Suppressor macrophage treated with lipopolysaccharide for 1 hour (primary cell): ENCODE results near the gene PHACTR2.

Experiments
- DNase-seq, 3 donors: peaks; one replicate each; pipeline ENCODE4 v3.0.0-alpha.2; 2020 to 2022

PHACTR2 gene

DNA sequence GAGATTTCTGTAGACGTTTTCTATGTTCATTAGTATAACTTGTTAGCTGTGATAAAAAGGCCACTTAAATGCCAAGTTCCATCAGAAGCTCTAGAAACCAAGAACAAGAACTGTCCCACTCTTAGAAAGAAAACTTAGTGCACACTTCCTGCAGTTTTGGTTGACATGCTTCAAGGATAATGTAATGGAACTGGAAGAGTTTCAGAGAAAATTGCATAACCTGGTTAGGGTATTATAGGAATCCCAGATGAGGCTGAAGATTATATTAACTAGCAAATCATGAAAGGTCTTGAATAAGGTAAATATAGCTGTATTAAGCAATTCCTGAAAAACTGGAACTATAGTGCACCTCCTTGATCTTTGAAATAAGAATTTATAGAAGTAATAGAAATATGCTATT is 1.8 kb upstream of the PHACTR2 start:
- DNase-seq: no peak

DNA sequence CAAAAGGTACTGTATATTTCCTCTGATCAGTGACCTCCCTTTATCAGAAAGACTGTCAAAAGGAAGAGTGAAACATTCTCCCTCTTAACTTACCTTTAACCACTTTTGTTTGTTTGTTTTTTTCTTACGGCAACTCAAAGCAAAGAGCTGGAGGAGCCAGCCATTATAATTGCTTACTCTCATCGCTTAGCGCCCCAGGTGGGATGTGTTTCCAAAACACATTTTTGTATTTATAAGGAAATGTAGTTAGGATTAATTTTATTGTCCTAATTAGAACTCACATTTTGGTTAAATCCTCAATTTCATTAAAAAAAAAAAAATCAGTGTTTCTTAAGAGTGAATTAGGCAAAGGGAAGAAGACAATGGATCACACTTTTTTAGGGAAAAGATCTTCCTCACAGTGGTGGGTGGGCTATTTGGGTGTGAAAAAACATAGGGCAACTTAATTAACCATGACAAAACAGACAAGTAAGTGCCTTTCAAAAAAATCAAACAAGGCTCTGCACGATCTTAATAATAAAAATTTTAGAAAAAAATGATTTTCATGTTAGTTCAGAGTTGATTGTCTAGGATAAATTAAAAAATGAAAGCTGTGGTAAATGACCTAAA is 1.2 kb upstream of the PHACTR2 start:
- DNase-seq: no peak

DNA sequence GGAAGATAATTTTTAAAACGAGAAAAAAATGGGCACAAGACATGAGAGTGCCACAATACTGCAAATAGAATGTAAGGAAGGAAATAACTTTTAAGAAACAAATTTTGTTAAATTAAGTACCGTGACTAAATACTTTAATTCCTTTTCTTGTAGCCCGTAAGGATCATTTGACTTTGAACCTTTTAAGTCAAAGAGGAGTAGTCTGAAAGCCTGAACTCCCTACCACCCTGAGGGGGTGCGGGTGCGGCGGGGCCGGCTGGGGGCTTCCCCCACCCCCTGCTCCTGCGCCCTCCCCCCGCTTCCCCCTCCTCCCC is 231 bp upstream of the PHACTR2 start:
- peak in 1 of 3 donors; percentile 79 for DNase-seq

DNA sequence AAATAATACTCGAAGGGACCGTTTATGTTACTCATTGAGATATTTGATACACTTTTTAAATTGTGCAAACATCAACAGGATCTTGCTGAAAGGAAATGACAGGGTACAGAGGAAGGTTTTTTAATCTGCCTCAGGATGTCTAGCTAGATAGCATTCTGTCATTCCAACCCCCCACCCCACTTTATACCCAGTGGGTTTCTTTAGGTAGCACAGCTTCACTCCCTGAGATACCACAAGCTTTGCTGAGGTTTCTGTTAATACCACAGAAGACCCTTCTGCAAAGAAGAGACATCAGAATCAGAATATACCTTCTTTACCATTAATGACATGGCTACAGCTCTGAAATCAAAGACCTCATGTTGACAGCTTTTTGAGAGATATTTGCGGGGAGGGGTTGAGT is 1.3 kb downstream of the PHACTR2 start:
- DNase-seq: no peak

DNA sequence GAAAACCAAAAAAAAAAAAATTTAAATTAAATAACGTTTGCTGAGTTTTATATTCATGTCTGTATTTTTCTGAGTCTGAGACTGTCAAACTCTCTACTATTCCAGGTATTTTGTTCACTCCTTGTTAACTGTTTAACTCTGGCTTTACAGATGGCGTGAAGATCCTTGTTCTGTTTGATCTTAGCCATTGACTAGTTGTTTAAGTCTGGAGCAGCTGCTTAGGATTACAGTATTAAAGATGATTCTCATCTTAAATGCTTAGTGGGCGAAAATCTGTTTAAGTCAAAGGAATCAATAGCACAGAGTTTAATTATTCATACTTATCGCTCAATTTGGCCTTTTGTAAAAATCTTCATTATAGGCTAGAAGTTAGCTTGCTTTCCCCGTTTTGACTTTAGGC is 2.4 kb downstream of the PHACTR2 start:
- no peak for DNase-seq

DNA sequence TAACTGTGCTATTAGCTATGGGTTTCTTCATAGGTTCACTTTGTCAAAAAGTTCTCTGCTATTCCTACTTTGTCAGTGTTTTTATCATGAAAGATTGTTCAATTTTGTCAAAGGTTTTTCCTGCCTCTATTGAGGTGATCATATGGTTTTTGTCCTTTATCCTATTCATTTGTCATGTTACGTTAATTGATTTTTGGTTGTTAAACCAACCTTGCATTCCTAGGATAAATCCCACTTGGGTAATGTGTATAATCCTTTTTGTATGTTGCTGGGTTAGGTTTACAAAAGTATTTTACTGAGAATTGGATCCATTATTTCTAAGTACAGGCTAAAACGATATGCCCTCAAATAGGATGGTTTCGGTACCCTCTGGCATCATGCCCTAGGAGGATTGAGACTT is 5.0 kb downstream of the PHACTR2 start:
- DNase-seq: no peak

GRCh38 chr6:143684486-143684885 is 6.7 kb downstream of the PHACTR2 start:
- peak; percentile 50 to 68 (median 51) for DNase-seq

DNA sequence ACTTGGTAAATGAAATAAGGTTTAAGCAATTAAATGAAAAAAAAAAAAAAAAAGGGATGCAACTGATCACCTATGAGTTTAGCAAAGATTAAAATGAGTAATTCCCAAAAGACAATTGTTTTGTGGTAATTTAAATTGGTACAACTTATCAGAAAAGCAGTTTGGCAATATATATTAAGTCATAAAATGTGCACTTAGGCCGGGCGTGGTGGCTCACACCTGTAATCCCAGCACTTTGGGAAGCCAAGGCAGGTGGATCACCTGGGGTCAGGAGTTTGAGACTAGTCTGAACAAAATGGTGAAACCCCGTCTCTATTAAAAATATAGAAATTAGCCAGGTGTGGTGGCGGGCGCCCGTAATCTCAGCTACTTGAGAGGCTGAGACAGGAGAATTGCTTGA is 7.9 kb downstream of the PHACTR2 start:
- DNase-seq: no peak

- no peak for DNase-seq
Observed at GRCh38 chr6:143687591-143687990, 9.8 kb downstream of the PHACTR2 start.

- DNase-seq: no peak
Observed at GRCh38 chr6:143688681-143689080, 10.9 kb downstream of the PHACTR2 start.

GRCh38 chr6:143689852-143690251 is 12.1 kb downstream of the PHACTR2 start:
- no peak for DNase-seq

- no peak for DNase-seq
Observed at GRCh38 chr6:143691155-143691554, 13.4 kb downstream of the PHACTR2 start.

DNA sequence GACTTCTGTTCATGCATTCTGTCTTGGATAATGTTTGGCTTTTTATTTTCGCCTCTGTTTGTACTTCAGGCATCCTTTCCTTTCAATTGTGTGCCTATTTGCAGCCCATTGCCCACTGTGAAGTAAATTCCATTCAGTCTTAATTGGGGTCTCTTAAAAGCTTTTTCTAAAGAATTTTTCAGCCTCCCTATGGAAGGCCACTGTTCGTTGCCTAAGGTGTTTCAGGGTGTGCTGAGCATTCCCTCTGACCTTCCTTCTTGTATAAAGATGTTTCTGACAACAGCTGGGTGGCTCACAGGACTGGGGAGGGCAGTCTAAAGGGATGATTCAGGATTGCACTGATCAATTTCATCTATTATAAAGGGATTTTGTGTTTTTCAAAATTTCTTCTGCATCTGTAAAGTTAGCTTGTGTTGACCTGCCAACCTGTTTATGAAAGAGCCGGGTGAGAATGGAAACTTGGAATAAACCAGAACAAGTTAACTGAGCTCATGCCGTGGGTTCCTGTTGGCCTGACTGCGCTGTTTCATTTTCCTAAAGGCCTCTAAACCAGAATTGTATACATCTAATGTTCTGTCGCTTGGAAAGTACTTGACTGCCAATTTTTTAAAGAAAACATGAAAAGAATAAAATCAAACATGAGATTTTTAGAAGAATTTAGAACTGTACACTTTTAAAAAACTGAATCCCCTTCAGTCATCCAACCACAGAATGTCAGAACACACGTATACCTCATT is 14.3 kb downstream of the PHACTR2 start:
- no peak for DNase-seq

- DNase-seq: no peak
Observed at GRCh38 chr6:143692696-143693095, 14.9 kb downstream of the PHACTR2 start.

GRCh38 chr6:143694013-143694412 is 16.2 kb downstream of the PHACTR2 start:
- DNase-seq: no peak

- DNase-seq: no peak
Observed at GRCh38 chr6:143694560-143694959, 16.8 kb downstream of the PHACTR2 start.

DNA sequence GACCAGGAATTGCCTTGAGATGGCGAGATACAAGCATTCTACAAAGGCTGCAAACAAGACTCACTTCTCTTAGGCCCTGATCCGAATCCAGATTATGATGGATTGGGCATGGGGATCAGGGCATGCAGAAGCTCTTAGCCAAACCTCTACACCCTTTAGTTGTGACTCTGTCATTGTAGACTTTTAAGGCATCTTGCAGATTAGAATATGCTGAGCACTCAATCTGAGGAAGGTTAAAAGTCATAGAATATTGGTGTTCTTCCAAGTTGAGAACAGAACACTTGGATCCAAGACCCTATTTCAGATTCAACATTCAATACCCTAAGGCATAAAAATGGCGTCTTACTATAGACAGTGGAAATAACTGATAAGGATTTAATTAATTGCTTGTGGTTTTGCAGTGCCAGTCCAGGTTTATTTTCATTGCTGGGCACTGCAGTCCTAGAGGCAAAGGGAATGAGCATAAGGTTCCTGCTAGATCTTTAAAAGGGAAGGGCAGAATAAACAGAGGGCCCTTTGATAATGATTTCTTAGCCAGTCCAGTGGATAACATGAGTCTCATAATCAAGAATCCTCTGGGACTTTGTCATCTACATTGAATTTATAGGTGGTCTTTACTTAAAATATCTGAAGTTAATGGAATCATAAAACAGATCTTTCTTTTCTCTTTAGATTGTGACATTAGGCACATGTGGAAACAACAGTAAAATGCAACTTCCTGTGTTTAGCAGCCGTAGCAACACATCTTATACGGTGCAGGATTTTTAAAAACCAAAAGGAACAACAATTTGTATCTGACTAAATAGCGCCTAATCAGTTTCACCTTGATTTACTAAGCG is 17.6 kb downstream of the PHACTR2 start:
- peak in 2 of 3 donors; percentile 32 to 45 for DNase-seq

GRCh38 chr6:143695969-143696663 is 18.4 kb downstream of the PHACTR2 start:
- DNase-seq: peak; percentile 28 to 59 (median 47)

- peak in 1 of 3 donors; percentile 15 for DNase-seq
Observed at GRCh38 chr6:143696664-143697000, 18.9 kb downstream of the PHACTR2 start.

DNA sequence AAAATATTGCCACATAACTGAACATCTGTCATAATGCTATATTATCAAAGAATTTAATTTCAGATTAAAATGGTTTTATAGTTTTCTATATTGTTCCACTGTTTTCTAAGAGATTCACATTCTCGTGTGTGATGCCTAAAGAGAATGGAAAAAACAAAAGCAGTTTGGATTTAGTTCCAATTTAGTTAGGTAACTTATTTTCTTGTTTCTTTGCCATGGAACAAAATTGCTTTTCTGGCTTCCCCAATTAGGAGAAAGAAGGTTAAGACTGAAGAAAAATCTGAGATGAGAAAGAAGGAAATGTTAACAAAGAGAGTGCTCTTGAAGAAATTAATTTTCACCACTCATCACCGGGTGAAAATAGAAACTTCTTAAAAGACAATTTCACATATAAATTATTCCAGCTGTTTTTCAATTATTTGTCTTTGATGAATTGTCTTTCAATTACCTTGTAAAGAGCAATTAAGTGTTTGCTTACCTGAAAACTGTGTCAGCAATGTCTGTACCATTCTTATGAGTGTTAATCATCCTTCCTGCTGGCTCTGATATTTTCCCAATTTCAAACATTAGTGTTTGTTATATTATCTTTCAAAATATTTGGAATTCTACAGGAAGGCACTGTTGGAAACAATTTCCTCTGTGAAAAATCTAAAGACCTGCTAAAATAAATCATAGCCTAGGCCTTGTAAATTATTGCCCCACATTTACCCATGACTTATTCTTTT is 19.5 kb downstream of the PHACTR2 start:
- no peak for DNase-seq

DNA sequence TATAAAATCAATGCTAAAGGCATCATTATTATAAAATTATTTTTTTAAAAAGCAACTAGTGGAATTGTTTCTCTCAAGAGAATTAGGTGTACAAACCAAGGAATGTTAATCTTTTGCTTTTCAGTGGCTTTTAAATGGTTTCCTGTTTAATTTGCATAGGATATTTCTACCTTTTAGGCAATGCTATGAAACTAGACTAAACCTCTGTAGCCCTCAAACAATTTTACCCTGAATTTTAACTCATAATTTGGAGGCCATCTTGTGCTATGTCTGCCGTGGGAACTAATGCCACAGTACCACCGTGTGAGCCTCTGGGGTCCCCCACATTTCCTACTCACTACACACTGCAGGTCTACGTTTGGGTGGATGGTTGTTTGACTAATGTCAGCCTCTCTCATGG is 20.6 kb downstream of the PHACTR2 start:
- no peak for DNase-seq

DNA sequence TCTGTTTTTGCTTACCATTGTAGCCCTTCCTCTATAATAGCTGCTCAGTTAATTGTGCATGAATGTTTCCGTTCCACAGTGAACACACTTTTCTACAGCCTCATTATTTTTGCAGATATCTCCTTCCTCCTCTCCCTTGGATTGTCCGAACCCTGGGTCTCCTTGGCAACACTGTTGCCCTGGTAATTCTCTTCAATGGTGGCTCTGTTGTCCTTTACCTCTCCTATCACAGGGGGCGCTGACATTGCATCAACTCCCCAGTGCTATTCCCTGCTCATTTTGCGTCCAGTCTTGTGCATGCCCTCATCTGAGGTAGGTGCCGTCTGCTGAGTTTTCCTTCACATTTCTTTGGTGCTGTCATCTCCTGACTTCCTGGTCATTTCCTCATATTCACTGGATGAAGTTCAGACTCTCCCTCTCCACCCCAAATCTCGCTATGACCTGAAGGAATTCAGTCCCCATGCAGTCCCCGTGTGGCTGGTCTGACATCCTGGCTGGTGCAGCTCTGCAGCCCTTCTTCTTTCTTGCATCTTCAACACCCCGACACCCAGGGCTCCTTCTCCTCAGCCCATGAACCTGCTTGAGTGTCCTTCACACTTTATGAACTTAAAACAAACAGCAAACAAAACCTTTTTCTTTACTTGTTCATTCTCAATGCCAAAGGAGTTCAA is 21.1 kb downstream of the PHACTR2 start:
- no peak for DNase-seq
